DND-41 (cell line): ENCODE measurements around the gene ZKSCAN3.

Source experiments
- CTCF ChIP-seq: IDR thresholded peaks from 2 replicates; pipeline ENCODE4 v1.5.1; 2012; ENCODE audit warnings: borderline replicate concordance, low read length, moderate library complexity, mild to moderate bottlenecking; ENCODE audit not compliant: poor library complexity, severe bottlenecking; ENCODE audit errors: extremely low read depth
- EZH2 ChIP-seq: IDR thresholded peaks from 3 replicates; pipeline ENCODE4 v1.6.1; 2012; ENCODE audit warnings: borderline replicate concordance, low read depth, mild to moderate bottlenecking, moderate library complexity, low read length, inconsistent platforms; ENCODE audit not compliant: severe bottlenecking

GRCh38 chr6:28312939-28313338, 36.8 kb upstream of the ZKSCAN3 start:
- no peak for TF ChIP-seq CTCF
- TF ChIP-seq EZH2, result no peak
